DOHH2 (cell line): ENCODE data around the gene RB1.

Experiments used
- H3F3A ChIP-seq: fragments of 200-600 bp; sonication (generic), shearing (Covaris generic); 2 replicates; pipeline ENCODE4 v1.6.0; 2016; ENCODE audit warnings: antibody characterized with exemption, mild to moderate bottlenecking; ENCODE audit not compliant: control insufficient read depth, insufficient read depth
- H3K27ac ChIP-seq: fragments of 200-600 bp; sonication (generic); 2 replicates; pipeline ENCODE4 v1.5.1; 2014; ENCODE audit warnings: low read depth, mild to moderate bottlenecking, low read length, moderate library complexity
- H3K27me3 ChIP-seq: fragments of 200-600 bp; sonication (generic); 2 replicates; pipeline ENCODE4 v1.6.1; 2014; ENCODE audit warnings: mild to moderate bottlenecking, low read length, mixed read lengths; ENCODE audit not compliant: control insufficient read depth
- H3K36me3 ChIP-seq: fragments of 200-600 bp; sonication (generic); 2 replicates; pipeline ENCODE4 v1.6.1; 2014; ENCODE audit warnings: mild to moderate bottlenecking, low read length, moderate library complexity, mixed read lengths; ENCODE audit not compliant: control insufficient read depth
- H3K4me1 ChIP-seq: fragments of 200-600 bp; sonication (generic); 2 replicates; pipeline ENCODE4 v1.6.1; 2014; ENCODE audit warnings: mild to moderate bottlenecking, low read length, mixed read lengths; ENCODE audit not compliant: control insufficient read depth
- H3K4me2 ChIP-seq: fragments of 200-600 bp; sonication (generic); 2 replicates; pipeline ENCODE4 v1.6.0; 2014; ENCODE audit warnings: mild to moderate bottlenecking, low read length, moderate library complexity
- H3K4me3 ChIP-seq: fragments of 200-600 bp; sonication (generic); 2 replicates; pipeline ENCODE4 v1.5.1; 2014; ENCODE audit warnings: mild to moderate bottlenecking, low read length, mixed read lengths
- H3K79me2 ChIP-seq: fragments of 200-600 bp; sonication (generic); 2 replicates; pipeline ENCODE4 v1.6.1; 2014; ENCODE audit warnings: mild to moderate bottlenecking, low read length, mixed read lengths; ENCODE audit not compliant: control insufficient read depth
- H3K9me2 ChIP-seq: fragments of 200-600 bp; sonication (generic); replicated peaks from 2 replicates; pipeline ENCODE4 v1.6.1; 2014; ENCODE audit warnings: mild to moderate bottlenecking, low read length, mixed read lengths; ENCODE audit not compliant: control insufficient read depth
- H3K9me3 ChIP-seq: fragments of 200-600 bp; sonication (generic); 2 replicates; pipeline ENCODE4 v1.6.1; 2014; ENCODE audit warnings: antibody characterized with exemption, low read length, mixed read lengths; ENCODE audit not compliant: control insufficient read depth, insufficient read depth
- H4K20me1 ChIP-seq: fragments of 200-600 bp; sonication (generic); 2 replicates; pipeline ENCODE4 v1.6.0; 2014; ENCODE audit warnings: low read depth, mild to moderate bottlenecking, antibody characterized with exemption, low read length, moderate library complexity; ENCODE audit not compliant: control insufficient read depth, insufficient read depth
- EZH2phosphoT487 ChIP-seq: fragments of 200-600 bp; sonication (generic); IDR thresholded peaks from 2 replicates; pipeline ENCODE4 v1.6.1; 2017; ENCODE audit warnings: borderline replicate concordance, mild to moderate bottlenecking, antibody characterized with exemption, low read length, moderate library complexity, mixed read lengths
- TF ChIP-seq, protein P1 (sequence below): fragments of 200-600 bp; sonication (generic); IDR thresholded peaks from one replicate; pipeline ENCODE4 v1.5.1; 2014; ENCODE audit warnings: antibody characterized with exemption, mild to moderate bottlenecking, low read depth, low read length; ENCODE audit not compliant: poor library complexity, severe bottlenecking

RB1 gene

DNA sequence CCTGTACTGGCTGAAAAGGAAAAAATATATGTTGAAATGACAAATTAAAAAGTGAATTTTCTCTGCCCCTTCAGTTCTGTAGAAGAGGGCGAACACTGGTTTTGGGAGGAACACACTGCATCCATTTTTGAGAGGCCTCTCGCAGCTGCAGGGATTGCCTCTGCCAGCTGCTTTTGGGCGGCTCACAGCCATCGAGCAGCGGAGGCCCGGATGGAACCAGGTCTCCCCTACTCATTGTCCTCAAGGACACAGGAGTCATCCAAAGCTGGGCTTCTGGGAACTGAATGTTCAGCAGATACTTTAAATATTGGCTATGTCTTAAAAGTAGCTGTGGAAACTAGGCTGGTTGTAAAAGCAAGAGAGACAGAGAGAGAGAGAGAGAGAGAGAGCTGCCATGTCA, 212.2 kb downstream of the RB1 start:
- peaks cover 13% of the 10 kb centered on the region for H3K36me3 ChIP-seq

DNA sequence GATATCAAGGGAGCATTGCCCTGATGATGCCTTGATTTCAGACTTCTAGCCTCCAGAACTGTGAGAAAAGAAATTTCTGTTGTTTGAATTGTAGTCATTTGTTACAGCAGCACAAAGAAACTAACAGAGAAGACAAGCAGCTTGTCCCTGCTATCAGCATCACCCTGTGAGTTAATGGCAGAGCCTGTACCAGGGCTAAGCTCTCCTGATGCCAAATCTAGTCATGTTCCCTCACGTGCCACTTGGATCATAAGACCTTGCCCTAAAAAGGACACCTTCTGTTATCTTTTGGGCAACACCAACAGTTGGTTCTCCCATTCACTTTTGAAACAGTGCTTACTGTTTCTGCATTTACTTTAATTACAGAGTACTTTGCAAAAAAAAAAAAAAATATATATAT, 214.5 kb downstream of the RB1 start:
- Histone ChIP-seq H3K9me3 (no peaks in the 10 kb centered on the region), H3K4me3 (no peak overlapping the region), H3K27me3 (no peaks in the 10 kb centered on the region), H3K4me2 (no peak overlapping the region), H3K79me2 (no peaks in the 10 kb centered on the region), H3F3A (no peaks in the 10 kb centered on the region), H3K36me3 (peaks cover 14% of the 10 kb centered on the region), H3K4me1 (no peaks in the 10 kb centered on the region), H3K9me2 (no peaks in the 10 kb centered on the region), H3K27ac (no peak overlapping the region), H4K20me1 (no peaks in the 10 kb centered on the region)
- TF ChIP-seq, protein P1, sequence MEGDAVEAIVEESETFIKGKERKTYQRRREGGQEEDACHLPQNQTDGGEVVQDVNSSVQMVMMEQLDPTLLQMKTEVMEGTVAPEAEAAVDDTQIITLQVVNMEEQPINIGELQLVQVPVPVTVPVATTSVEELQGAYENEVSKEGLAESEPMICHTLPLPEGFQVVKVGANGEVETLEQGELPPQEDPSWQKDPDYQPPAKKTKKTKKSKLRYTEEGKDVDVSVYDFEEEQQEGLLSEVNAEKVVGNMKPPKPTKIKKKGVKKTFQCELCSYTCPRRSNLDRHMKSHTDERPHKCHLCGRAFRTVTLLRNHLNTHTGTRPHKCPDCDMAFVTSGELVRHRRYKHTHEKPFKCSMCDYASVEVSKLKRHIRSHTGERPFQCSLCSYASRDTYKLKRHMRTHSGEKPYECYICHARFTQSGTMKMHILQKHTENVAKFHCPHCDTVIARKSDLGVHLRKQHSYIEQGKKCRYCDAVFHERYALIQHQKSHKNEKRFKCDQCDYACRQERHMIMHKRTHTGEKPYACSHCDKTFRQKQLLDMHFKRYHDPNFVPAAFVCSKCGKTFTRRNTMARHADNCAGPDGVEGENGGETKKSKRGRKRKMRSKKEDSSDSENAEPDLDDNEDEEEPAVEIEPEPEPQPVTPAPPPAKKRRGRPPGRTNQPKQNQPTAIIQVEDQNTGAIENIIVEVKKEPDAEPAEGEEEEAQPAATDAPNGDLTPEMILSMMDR, result no peak
- TF ChIP-seq EZH2phosphoT487, result no peak

More for the DNA sequence above, 212.2 kb downstream of the RB1 start:
- Histone ChIP-seq H3K9me3 (no peaks in the 10 kb centered on the region), H4K20me1 (no peaks in the 10 kb centered on the region), H3K4me2 (no peak overlapping the region), H3K27ac (no peak overlapping the region), H3K4me1 (no peaks in the 10 kb centered on the region), H3K9me2 (no peaks in the 10 kb centered on the region), H3K27me3 (no peaks in the 10 kb centered on the region), H3K4me3 (no peak overlapping the region), H3F3A (no peaks in the 10 kb centered on the region), H3K79me2 (no peaks in the 10 kb centered on the region)
- TF ChIP-seq, protein P1, result no peak
- TF ChIP-seq EZH2phosphoT487, result no peak

DNA sequence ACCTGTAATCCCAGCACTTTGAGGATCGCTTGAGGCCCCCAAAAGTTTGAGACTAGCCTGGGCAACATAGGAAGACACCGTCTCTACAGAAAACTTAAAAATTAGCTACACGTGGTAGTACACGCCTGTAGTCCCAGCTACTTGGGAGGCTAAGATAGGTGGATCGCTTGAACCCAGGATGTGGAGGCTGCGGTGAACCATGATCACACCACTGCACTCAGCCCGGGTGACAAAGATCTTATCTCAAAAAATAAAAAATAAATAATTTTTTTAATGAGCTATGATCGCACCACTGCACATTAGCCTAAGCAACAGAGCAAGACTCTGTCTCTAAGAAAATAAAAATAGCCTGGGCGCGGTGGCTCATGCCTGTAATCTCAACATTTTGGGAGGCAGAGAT, 222.7 kb downstream of the RB1 start:
- H3K9me3 ChIP-seq, result no peaks in the 10 kb centered on the region
- no peaks in the 10 kb centered on the region for H3K27me3 ChIP-seq
- TF ChIP-seq, protein P1, result no peak
- TF ChIP-seq EZH2phosphoT487, result no peak
- no peak overlapping the region for H3K4me3 ChIP-seq
- H3K9me2 ChIP-seq, result no peaks in the 10 kb centered on the region
- H3K27ac ChIP-seq, result no peak overlapping the region
- peaks cover 60% of the 10 kb centered on the region for H3K79me2 ChIP-seq
- H4K20me1 ChIP-seq, result no peaks in the 10 kb centered on the region
- peaks cover 6% of the 10 kb centered on the region for H3F3A ChIP-seq
- H3K36me3 ChIP-seq, result peaks cover 9% of the 10 kb centered on the region
- H3K4me2 ChIP-seq, result no peak overlapping the region
- peaks cover 52% of the 10 kb centered on the region for H3K4me1 ChIP-seq
